GM11168 (cell line): ENCODE measurements around the gene OSBPL10.
"Not testable (repeated sequence)": the region's sequence is repeated elsewhere in the genome, so short reads cannot be mapped to it uniquely, and the experiment has no call there.

ENCODE experiments used
- in situ Hi-C: fragments of 300-500 bp; cut with MboI; formaldehyde crosslinking; loops from one replicate; pipeline ENCODE4 v1.12.0; 2022; ENCODE audit warnings: low sequenced_read_pairs; ENCODE audit not compliant: unreplicated experiment

OSBPL10 gene

DNA sequence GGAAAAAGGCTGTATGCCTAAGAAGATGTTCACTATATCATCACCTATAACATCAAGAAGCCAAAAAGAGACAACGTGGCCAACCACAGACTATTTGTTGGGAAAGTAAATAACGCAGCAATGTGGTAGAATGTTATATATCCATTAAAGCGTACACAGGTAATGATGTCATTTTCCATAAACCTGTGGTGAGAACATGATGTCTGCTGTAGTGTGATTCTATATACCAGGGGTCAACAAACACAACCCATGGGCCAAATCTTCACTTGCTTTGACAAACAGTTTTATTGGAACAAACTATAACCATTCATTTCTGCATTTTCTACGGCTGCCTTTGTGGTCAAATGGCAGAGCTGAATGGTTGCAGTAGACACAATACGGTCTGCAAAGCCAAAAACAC is 287.7 kb downstream of the OSBPL10 start:
- in situ Hi-C loops, result no loop called here

- in situ Hi-C loops, result no loop called here
Measured at GRCh38 chr3:31692751-31693150, 288.3 kb downstream of the OSBPL10 start.

GRCh38 chr3:31690771-31691170 is 290.3 kb downstream of the OSBPL10 start:
- in situ Hi-C loops, result no loop called here

GRCh38 chr3:31689523-31689922 is 291.5 kb downstream of the OSBPL10 start:
- in situ Hi-C loops, result not testable (repeated sequence)

GRCh38 chr3:31688984-31689383 is 292.1 kb downstream of the OSBPL10 start:
- in situ Hi-C loops, result no loop called here

- in situ Hi-C loops, result no loop called here
Measured at GRCh38 chr3:31687020-31687802, 293.9 kb downstream of the OSBPL10 start.

- in situ Hi-C loops, result no loop called here
Measured at GRCh38 chr3:31680072-31680870, 300.8 kb downstream of the OSBPL10 start.

- in situ Hi-C loops, result no loop called here
Measured at GRCh38 chr3:31676556-31676955, 304.5 kb downstream of the OSBPL10 start.

DNA sequence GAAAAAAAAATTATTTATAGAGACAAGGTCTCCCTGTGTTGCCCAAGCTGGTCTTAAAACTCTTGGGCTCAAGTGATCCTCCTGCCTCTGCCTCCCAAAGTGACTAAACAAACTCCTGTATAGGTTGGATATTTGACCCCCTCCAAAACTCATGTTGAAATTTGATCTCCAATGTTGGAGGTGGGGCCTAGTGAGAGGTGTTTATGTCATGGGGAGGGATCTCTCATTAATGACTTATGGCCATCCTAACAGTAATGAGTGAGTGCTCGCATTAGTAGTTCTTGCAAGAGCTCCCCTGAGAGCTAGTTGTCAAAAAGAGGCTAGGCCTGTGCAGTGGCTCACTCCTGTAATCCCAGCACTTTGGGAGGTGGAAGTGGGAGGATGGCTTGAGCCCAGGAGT is 307.1 kb downstream of the OSBPL10 start:
- in situ Hi-C loops, result no loop called here

DNA sequence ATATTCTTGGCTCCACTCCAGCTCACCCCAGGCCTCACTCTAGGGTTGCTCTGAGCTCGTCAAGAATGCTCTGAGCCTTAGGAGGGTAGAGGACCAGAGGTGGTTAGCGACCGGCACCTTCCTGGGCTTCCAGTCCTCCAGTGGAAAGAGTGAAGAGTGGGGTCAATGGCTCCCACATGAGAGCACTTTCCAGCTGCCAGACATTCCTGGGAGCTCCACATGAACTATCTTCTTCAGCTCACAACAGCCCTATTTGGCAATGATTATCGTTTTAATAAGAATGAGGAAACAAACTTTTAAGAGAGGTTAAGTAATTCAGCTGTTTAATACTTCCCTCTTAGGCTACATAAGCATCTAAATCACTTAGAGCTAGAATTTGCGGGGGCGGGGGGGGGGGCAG is 309.1 kb downstream of the OSBPL10 start:
- in situ Hi-C loops, result no loop called here

- in situ Hi-C loops, result no loop called here
Measured at GRCh38 chr3:31671451-31671850, 309.6 kb downstream of the OSBPL10 start.

GRCh38 chr3:31670722-31671121 is 310.3 kb downstream of the OSBPL10 start:
- in situ Hi-C loops, result no loop called here

DNA sequence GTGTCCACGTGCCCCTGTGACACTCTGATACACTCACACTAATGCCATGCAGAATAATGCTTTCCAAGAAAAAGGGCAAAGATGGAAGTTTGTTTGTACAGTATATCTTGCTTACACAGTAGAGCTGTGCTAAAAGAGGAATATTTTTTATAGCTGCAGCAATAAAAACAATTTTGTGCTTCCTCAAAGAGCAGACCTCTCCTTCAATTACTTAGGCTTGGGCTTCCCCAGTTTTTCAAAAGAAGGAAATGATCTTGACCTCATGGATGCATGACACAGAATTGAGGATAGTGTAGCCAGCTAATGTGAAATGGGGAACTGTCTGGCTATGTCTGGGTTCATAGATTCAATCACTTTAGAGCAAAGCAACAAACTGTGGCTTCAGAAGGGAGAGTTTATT is 310.9 kb downstream of the OSBPL10 start:
- in situ Hi-C loops, result no loop called here

- in situ Hi-C loops, result no loop called here
Measured at GRCh38 chr3:31668242-31668641, 312.8 kb downstream of the OSBPL10 start.

- in situ Hi-C loops, result no loop called here
Measured at GRCh38 chr3:31667582-31667981, 313.5 kb downstream of the OSBPL10 start.

GRCh38 chr3:31664031-31664430 is 317.0 kb downstream of the OSBPL10 start:
- in situ Hi-C loops, result no loop called here

DNA sequence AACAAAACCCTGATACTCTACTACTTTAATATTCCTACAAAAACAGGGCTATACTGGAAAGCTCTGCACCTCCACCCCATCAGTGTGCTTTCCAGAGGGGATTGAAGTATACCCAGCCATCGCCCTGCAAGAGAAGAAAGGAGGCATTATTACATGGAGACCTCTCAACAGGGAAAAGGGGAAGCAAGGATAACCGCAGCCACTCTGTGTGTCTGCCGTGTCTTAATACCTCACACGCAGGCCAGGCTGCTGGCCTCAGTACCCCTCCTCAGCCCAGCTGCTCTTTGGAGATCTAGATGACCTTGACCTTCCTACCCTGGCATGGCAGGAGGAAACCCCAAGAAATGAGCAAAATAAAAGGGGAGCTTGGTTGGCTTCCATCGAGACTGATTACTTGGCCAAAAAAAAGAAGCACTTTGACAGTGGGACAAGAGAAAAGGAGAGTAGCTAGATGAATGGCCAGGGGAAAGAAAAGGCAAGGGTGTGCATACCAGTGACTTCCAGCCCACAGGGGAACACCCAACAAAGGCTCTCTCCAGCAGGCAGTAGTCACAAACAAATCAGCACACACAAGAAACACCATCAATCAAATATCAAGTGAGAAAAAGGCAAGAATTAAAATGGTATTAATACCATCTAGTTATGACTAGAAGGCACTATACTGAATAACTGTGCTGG is 318.9 kb downstream of the OSBPL10 start:
- in situ Hi-C loops, result no loop called here

DNA sequence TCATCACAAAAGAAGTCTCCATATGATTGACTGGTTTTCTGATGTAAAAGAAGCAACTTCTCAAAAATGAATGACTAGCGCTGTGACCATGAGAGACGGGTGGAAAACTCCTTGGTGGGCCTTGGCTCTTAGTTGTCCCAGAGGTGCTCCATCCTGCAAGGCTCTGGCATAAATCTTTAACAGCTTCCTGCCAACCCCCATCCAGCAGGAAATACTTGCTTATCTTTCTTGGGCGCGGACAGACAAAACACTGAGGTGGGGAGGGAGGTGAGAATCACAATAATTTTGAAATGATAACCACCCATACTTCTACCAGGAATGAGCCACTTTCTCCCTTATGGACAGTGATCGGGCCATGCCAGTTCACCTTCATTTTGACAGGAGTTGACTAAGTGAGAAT is 319.8 kb downstream of the OSBPL10 start:
- in situ Hi-C loops, result no loop called here

- in situ Hi-C loops, result no loop called here
Measured at GRCh38 chr3:31659246-31659645, 321.8 kb downstream of the OSBPL10 start.

GRCh38 chr3:31654998-31655397 is 326.1 kb downstream of the OSBPL10 start:
- in situ Hi-C loops, result no loop called here

GRCh38 chr3:31653464-31653863 is 327.6 kb downstream of the OSBPL10 start:
- in situ Hi-C loops, result no loop called here
